Measurements from ENCODE around the gene MEI1.

MEI1 gene

GRCh38 chr22:41847300-41847699 is 148.0 kb downstream of the MEI1 start:
- Histone ChIP-seq H3K27ac (no peak overlapping the region), H2AFZ (ENCODE audit: low read depth) (no peak overlapping the region), H3K4me1 (ENCODE audit: low read depth, poor library complexity, severe bottlenecking) (peaks cover 19% of the 10 kb centered on the region), H3K27me3 (ENCODE audit: insufficient read depth, low read depth) (no peaks in the 10 kb centered on the region), H3K9ac (no peak overlapping the region), H3K4me3 (IDR thresholded peaks at IDR 0.05; ENCODE audit: insufficient read depth, low read depth, low read length) (no peak overlapping the region), H3K36me3 (ENCODE audit: insufficient read depth) (no peaks in the 10 kb centered on the region), H3K4me2 (no peak overlapping the region), H4K20me1 (ENCODE audit: insufficient read depth) (peaks cover 37% of the 10 kb centered on the region), H3K79me2 (ENCODE audit: insufficient read depth, low read depth) (peaks cover 96% of the 10 kb centered on the region)
- TF ChIP-seq CTCF (conservative IDR thresholded peaks at IDR 0.05; ENCODE audit: low read depth, low read length) = no peak

- Histone ChIP-seq H3K4me3 (IDR thresholded peaks at IDR 0.05; ENCODE audit: insufficient read depth, low read depth, low read length) (no peak overlapping the region), H3K79me2 (ENCODE audit: insufficient read depth, low read depth) (peaks cover 96% of the 10 kb centered on the region), H3K27ac (no peak overlapping the region), H2AFZ (ENCODE audit: low read depth) (no peak overlapping the region), H3K36me3 (ENCODE audit: insufficient read depth) (no peaks in the 10 kb centered on the region), H3K27me3 (ENCODE audit: insufficient read depth, low read depth) (no peaks in the 10 kb centered on the region), H3K4me1 (ENCODE audit: low read depth, poor library complexity, severe bottlenecking) (peaks cover 7% of the 10 kb centered on the region), H4K20me1 (ENCODE audit: insufficient read depth) (peaks cover 29% of the 10 kb centered on the region; the same call in 1 of the 2 replicates), H3K9ac (no peak overlapping the region), H3K4me2 (no peak overlapping the region)
- no peak for TF ChIP-seq CTCF (conservative IDR thresholded peaks at IDR 0.05; ENCODE audit: low read depth, low read length)
Observed at GRCh38 chr22:41848468-41848867, 149.2 kb downstream of the MEI1 start.

All from KMS-11 (cell line).